ENCODE measurements around the gene IL33. TPM values are rescaled to one million over a fixed set of nuclear protein-coding genes. Genes with fewer than 3 reads are reported as not detected.

IL33 gene
- total RNA-seq, 1 experiment from 2014 or later = 0.06 TPM

- DNase-seq (ENCODE audit: low read depth) = no peak
Measured at GRCh38 chr9:6302417-6302816, 86.8 kb downstream of the IL33 start.

GRCh38 chr9:6304232-6304631 lies 88.6 kb downstream of the IL33 start:
- no peak for DNase-seq (ENCODE audit: low read depth)

- DNase-seq (ENCODE audit: low read depth) = peak; percentile 11
Measured at GRCh38 chr9:6305954-6306563, 90.5 kb downstream of the IL33 start.

Other genes with a start within 250 kb of the IL33 start
- gene RANBP6, start 200.2 kb upstream of the IL33 start, total RNA-seq (2014; rRNA removed; shearing (Covaris generic)) = 34.1 and 36.6 TPM in 2 replicates
- gene TPD52L3, start 112.6 kb downstream of the IL33 start, total RNA-seq (2014; rRNA removed; shearing (Covaris generic)) = not detected in 2 replicates
- gene UHRF2, start 197.4 kb downstream of the IL33 start, total RNA-seq (2014; rRNA removed; shearing (Covaris generic)) = 56.3 and 63.8 TPM in 2 replicates

Measured in Daoy (cell line).